Hepatocyte (in vitro differentiated cells): ENCODE results near the gene MMUT. TPM values are rescaled to one million over a fixed set of nuclear protein-coding genes. Genes with fewer than 3 reads are reported as not detected.

Experiments used
- DNase-seq: peaks from one replicate; pipeline ENCODE4 v3.0.0-alpha.2; 2016; ENCODE audit warnings: low spot score
- H2AFZ ChIP-seq: fragments of 200-600 bp; sonication (generic); 2 replicates; pipeline ENCODE4 v1.6.0; 2016; ENCODE audit warnings: antibody characterized with exemption, mild to moderate bottlenecking
- H3K27ac ChIP-seq: fragments of 200-600 bp; sonication (generic); 2 replicates; pipeline ENCODE4 v1.5.1; 2016; ENCODE audit warnings: mild to moderate bottlenecking
- H3K27me3 ChIP-seq: fragments of 200-600 bp; sonication (generic); 2 replicates; pipeline ENCODE4 v1.6.1; 2016
- H3K36me3 ChIP-seq: fragments of 200-600 bp; sonication (generic); replicated peaks from 2 replicates; pipeline ENCODE4 v1.5.1; 2016; ENCODE audit warnings: low read depth; ENCODE audit not compliant: insufficient read depth
- H3K4me1 ChIP-seq: fragments of 200-600 bp; sonication (generic); 2 replicates; pipeline ENCODE4 v1.5.1; 2016; ENCODE audit warnings: mild to moderate bottlenecking, moderate library complexity; ENCODE audit not compliant: insufficient read depth
- H3K4me2 ChIP-seq: fragments of 200-600 bp; sonication (generic); 2 replicates; pipeline ENCODE4 v1.6.0; 2016
- H3K4me3 ChIP-seq: fragments of 200-600 bp; sonication (generic); 2 replicates; pipeline ENCODE4 v1.5.1; 2016; ENCODE audit warnings: mild to moderate bottlenecking
- H3K79me2 ChIP-seq: fragments of 200-600 bp; sonication (generic); 2 replicates; pipeline ENCODE4 v1.6.0; 2017; ENCODE audit warnings: mild to moderate bottlenecking
- H3K9me2 ChIP-seq: fragments of 200-600 bp; sonication (generic); replicated peaks from 2 replicates; pipeline ENCODE4 v1.6.0; 2017; ENCODE audit warnings: mild to moderate bottlenecking; ENCODE audit not compliant: insufficient read depth
- H3K9me3 ChIP-seq: fragments of 200-600 bp; sonication (generic); 2 replicates; pipeline ENCODE4 v1.5.1; 2016; ENCODE audit warnings: low read depth, mild to moderate bottlenecking
- H4K20me1 ChIP-seq: fragments of 200-600 bp; sonication (generic); 2 replicates; pipeline ENCODE4 v1.6.0; 2016; ENCODE audit warnings: mild to moderate bottlenecking; ENCODE audit not compliant: insufficient read depth, poor library complexity, severe bottlenecking
- CTCF ChIP-seq: fragments of 200-600 bp; sonication (generic); IDR thresholded peaks from 2 replicates; pipeline ENCODE4 v1.5.1; 2016; ENCODE audit warnings: antibody characterized with exemption, mild to moderate bottlenecking; ENCODE audit not compliant: poor library complexity
- EZH2 ChIP-seq: fragments of 200-600 bp; sonication (generic); IDR thresholded peaks from 2 replicates; pipeline ENCODE4 v1.6.1; 2016; ENCODE audit warnings: antibody characterized with exemption, mild to moderate bottlenecking, borderline replicate concordance
- EZH2phosphoT487 ChIP-seq: fragments of 200-600 bp; sonication (generic); IDR thresholded peaks from one replicate; pipeline ENCODE4 v1.6.1; 2018; ENCODE audit warnings: antibody characterized with exemption, mild to moderate bottlenecking, low read depth, moderate library complexity; ENCODE audit not compliant: unreplicated experiment, severe bottlenecking
- whole genome bisulfite sequencing: methylation state at CpG from one replicate; pipeline ENCODE4 v1.1.6; 2016; ENCODE audit warnings: low lambda C conversion rate; ENCODE audit errors: missing lambda C conversion rate; 5-methylcytosine and 5-hydroxymethylcytosine counted together
- polyA plus RNA-seq: library from polyadenylated mRNA; unstranded; fragments of >200 nt; fragmentation: Nextera tagmentation; extraction: Ambion mirVana; gene quantifications from 2 replicates; pipeline ENCODE4 v1.2.1, GENCODE V29; 2016
- total RNA-seq: library from RNA; depleted of rRNA; stranded (reverse); fragments of >200 nt; gene quantifications from 2 replicates; pipeline ENCODE4 v1.2.3, GENCODE V29; 2014

MMUT gene
- total and polyA plus RNA-seq, 2 experiments from 2014 or later, result 27.9 to 35.3 TPM

- no peak overlapping the region for H3K4me3 ChIP-seq
- H3K9me2 ChIP-seq, result no peaks in the 10 kb centered on the region
- H3K4me1 ChIP-seq, result no peaks in the 10 kb centered on the region
- H3K79me2 ChIP-seq, result peaks cover 32% of the 10 kb centered on the region
- no peaks in the 10 kb centered on the region for H3K27me3 ChIP-seq
- no peaks in the 10 kb centered on the region for H3K9me3 ChIP-seq
- H2AFZ ChIP-seq, result no peak overlapping the region
- no peak overlapping the region for H3K4me2 ChIP-seq
- no peak for TF ChIP-seq EZH2phosphoT487
- TF ChIP-seq EZH2, result no peak
- TF ChIP-seq CTCF, result no peak
- H4K20me1 ChIP-seq, result no peaks in the 10 kb centered on the region
- DNase-seq, result no peak
- H3K27ac ChIP-seq, result no peak overlapping the region
- H3K36me3 ChIP-seq, result no peaks in the 10 kb centered on the region
- 94% methylated on average over 9 of the region's 9 CpGs for WGBS
These were observed 5.0 kb upstream of the MMUT start for GRCh38 chr6:49468042-49468441.

GRCh38 chr6:49464691-49465090 is 1.6 kb upstream of the MMUT start:
- H3K79me2 ChIP-seq, result peaks cover 63% of the 10 kb centered on the region
- H3K9me3 ChIP-seq, result no peaks in the 10 kb centered on the region
- no peaks in the 10 kb centered on the region for H3K9me2 ChIP-seq
- H4K20me1 ChIP-seq, result peaks cover 4% of the 10 kb centered on the region
- WGBS, result 96% methylated on average over 2 of the region's 2 CpGs
- H3K4me1 ChIP-seq, result no peaks in the 10 kb centered on the region
- H3K4me3 ChIP-seq, result no peak overlapping the region
- H3K36me3 ChIP-seq, result no peaks in the 10 kb centered on the region
- TF ChIP-seq CTCF, result no peak
- no peak for TF ChIP-seq EZH2
- TF ChIP-seq EZH2phosphoT487, result no peak
- no peak overlapping the region for H3K27ac ChIP-seq
- no peak for DNase-seq
- H3K4me2 ChIP-seq, result no peak overlapping the region
- no peak overlapping the region for H2AFZ ChIP-seq
- no peaks in the 10 kb centered on the region for H3K27me3 ChIP-seq

GRCh38 chr6:49463612-49463967 is 537 bp upstream of the MMUT start:
- no peak for DNase-seq
- H3K9me2 ChIP-seq, result no peaks in the 10 kb centered on the region
- no peaks in the 10 kb centered on the region for H3K27me3 ChIP-seq
- 4% methylated on average over 4 of the region's 4 CpGs for WGBS
- H3K4me1 ChIP-seq, result no peaks in the 10 kb centered on the region
- H3K4me2 ChIP-seq, result peak overlapping the region; percentile 85
- H3K27ac ChIP-seq, result peak overlapping the region; percentile 38
- H3K36me3 ChIP-seq, result no peaks in the 10 kb centered on the region
- H3K4me3 ChIP-seq, result peak overlapping the region; percentile 74
- peak overlapping the region; percentile 70 for H2AFZ ChIP-seq
- peaks cover 74% of the 10 kb centered on the region for H3K79me2 ChIP-seq
- peaks cover 6% of the 10 kb centered on the region for H4K20me1 ChIP-seq
- H3K9me3 ChIP-seq, result no peaks in the 10 kb centered on the region
- no peak for TF ChIP-seq CTCF
- no peak for TF ChIP-seq EZH2phosphoT487
- TF ChIP-seq EZH2, result no peak

- peaks cover 6% of the 10 kb centered on the region for H4K20me1 ChIP-seq
- peak overlapping the region; percentile 66 for H2AFZ ChIP-seq
- no peaks in the 10 kb centered on the region for H3K9me3 ChIP-seq
- peak overlapping the region; percentile 95 for H3K27ac ChIP-seq
- H3K79me2 ChIP-seq, result peaks cover 70% of the 10 kb centered on the region
- 2% methylated on average over 7 of the region's 7 CpGs for WGBS
- H3K9me2 ChIP-seq, result no peaks in the 10 kb centered on the region
- H3K27me3 ChIP-seq, result no peaks in the 10 kb centered on the region
- peak overlapping the region; percentile 68 for H3K4me3 ChIP-seq
- H3K36me3 ChIP-seq, result no peaks in the 10 kb centered on the region
- no peak for DNase-seq
- peak overlapping the region; percentile 83 for H3K4me2 ChIP-seq
- no peaks in the 10 kb centered on the region for H3K4me1 ChIP-seq
- TF ChIP-seq EZH2phosphoT487, result no peak
- TF ChIP-seq EZH2, result no peak
- no peak for TF ChIP-seq CTCF
These were observed 490 bp downstream of the MMUT start for GRCh38 chr6:49462599-49462926.
